Measurements from ENCODE around the gene PRKAG2.

PRKAG2 gene

GRCh38 chr7:151851145-151851751, 25.7 kb downstream of the PRKAG2 start:
- TF ChIP-seq MAX (IDR thresholded peaks at IDR 0.05; ENCODE audit: low read depth, low read length) (no peak), CTCF (IDR thresholded peaks at IDR 0.05; ENCODE audit: low read depth, low read length) (no peak), MYC (IDR thresholded peaks at IDR 0.05; ENCODE audit: low read depth, low read length) (no peak), POLR2A (IDR thresholded peaks at IDR 0.05; ENCODE audit: extremely low read depth, insufficient read length) (no peak)
- H3K4me3 ChIP-seq (ENCODE audit: low read depth, low read length), result peak overlapping the region; percentile 43
- DNase-seq (ENCODE audit: low read depth), result peak; percentile 77

GRCh38 chr7:151850491-151851124, 26.3 kb downstream of the PRKAG2 start:
- DNase-seq (ENCODE audit: low read depth), result peak; percentile 35
- no peak for TF ChIP-seq CTCF (IDR thresholded peaks at IDR 0.05; ENCODE audit: low read depth, low read length)
- no peak for TF ChIP-seq MYC (IDR thresholded peaks at IDR 0.05; ENCODE audit: low read depth, low read length)
- TF ChIP-seq MAX (IDR thresholded peaks at IDR 0.05; ENCODE audit: low read depth, low read length), result no peak
- TF ChIP-seq POLR2A (IDR thresholded peaks at IDR 0.05; ENCODE audit: extremely low read depth, insufficient read length), result no peak
- H3K4me3 ChIP-seq (ENCODE audit: low read depth, low read length), result peak overlapping the region; percentile 38

GRCh38 chr7:151849879-151850260, 27.0 kb downstream of the PRKAG2 start:
- H3K4me3 ChIP-seq (ENCODE audit: low read depth, low read length), result no peak overlapping the region
- DNase-seq (ENCODE audit: low read depth), result no peak
- TF ChIP-seq MYC (IDR thresholded peaks at IDR 0.05; ENCODE audit: low read depth, low read length) (no peak), CTCF (IDR thresholded peaks at IDR 0.05; ENCODE audit: low read depth, low read length) (no peak), MAX (IDR thresholded peaks at IDR 0.05; ENCODE audit: low read depth, low read length) (no peak), POLR2A (IDR thresholded peaks at IDR 0.05; ENCODE audit: extremely low read depth, insufficient read length) (no peak)

DNA sequence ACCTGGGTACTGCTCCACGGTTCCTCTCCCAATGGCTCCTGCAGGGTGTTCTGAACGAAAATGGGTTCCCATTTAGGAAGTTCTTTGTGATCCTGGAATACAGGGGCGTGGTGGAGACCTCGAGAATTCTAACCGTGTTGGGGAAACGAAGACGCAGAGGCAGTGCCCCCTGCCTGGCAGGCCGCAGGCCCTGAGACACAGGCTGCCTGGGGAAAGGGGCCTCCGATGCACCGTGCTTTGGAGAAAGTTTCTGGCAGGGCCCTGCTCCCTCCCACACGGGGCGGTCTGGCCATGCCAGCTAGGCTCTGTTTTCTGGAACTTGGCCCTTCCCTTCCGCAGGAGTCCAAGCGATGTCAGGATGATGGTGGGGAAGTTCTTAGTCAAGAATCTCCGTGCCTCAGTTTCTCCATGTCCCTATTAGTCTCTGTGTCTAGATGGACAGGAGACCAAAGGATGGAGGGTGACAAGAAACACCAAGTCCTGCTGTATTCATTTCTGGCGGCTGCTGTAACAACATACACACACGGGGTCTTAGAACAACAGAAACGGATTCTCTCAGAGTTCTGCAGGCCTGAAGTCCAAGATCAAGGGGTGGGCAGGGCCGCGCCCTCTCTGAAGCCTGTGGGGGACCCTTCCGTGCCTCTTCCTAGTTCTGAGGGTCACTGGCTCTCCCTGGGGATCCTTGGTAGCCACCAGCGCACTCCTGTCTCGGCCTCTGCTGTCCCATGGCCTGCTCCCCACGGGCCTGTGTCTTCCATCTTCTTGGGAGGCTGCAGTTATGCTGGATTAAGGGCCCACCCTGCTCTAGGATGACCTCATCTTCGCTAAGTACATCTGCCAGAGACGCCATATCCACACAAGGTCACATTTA, 27.7 kb downstream of the PRKAG2 start:
- H3K4me3 ChIP-seq (ENCODE audit: low read depth, low read length), result no peak overlapping the region
- DNase-seq (ENCODE audit: low read depth), result no peak
- TF ChIP-seq MAX (IDR thresholded peaks at IDR 0.05; ENCODE audit: low read depth, low read length), result no peak
- TF ChIP-seq POLR2A (IDR thresholded peaks at IDR 0.05; ENCODE audit: extremely low read depth, insufficient read length), result no peak
- no peak for TF ChIP-seq CTCF (IDR thresholded peaks at IDR 0.05; ENCODE audit: low read depth, low read length)
- no peak for TF ChIP-seq MYC (IDR thresholded peaks at IDR 0.05; ENCODE audit: low read depth, low read length)

GRCh38 chr7:151847681-151848081, 29.2 kb downstream of the PRKAG2 start:
- DNase-seq (ENCODE audit: low read depth), result no peak
- no peak for TF ChIP-seq MYC (IDR thresholded peaks at IDR 0.05; ENCODE audit: low read depth, low read length)
- TF ChIP-seq POLR2A (IDR thresholded peaks at IDR 0.05; ENCODE audit: extremely low read depth, insufficient read length), result no peak
- no peak for TF ChIP-seq MAX (IDR thresholded peaks at IDR 0.05; ENCODE audit: low read depth, low read length)
- TF ChIP-seq CTCF (IDR thresholded peaks at IDR 0.05; ENCODE audit: low read depth, low read length), result no peak
- no peak overlapping the region for H3K4me3 ChIP-seq (ENCODE audit: low read depth, low read length)

All from NB4 (cell line).